ENCODE results near the gene ZRANB3.

GRCh38 chr2:135475128-135475527 is 55.9 kb downstream of the ZRANB3 start:
- no peak for TF ChIP-seq JUND (IDR thresholded peaks at IDR 0.05)
- no peak for TF ChIP-seq CTCF (IDR thresholded peaks at IDR 0.05 in 2 of 3, conservative IDR thresholded peaks at IDR 0.05 in 1 of 3; ENCODE audit: borderline replicate concordance in 1 of 3, insufficient read depth in 1 of 3, low read depth in 2 of 3, low read length in 2 of 3)
- no peak for TF ChIP-seq REST (IDR thresholded peaks at IDR 0.05; ENCODE audit: low read depth)
- no peak for TF ChIP-seq FOSL1 (IDR thresholded peaks at IDR 0.05; ENCODE audit: low read depth)
- TF ChIP-seq RAD21 (IDR thresholded peaks at IDR 0.05; ENCODE audit: low read depth), result no peak
- TF ChIP-seq POLR2A (IDR thresholded peaks at IDR 0.05; ENCODE audit: borderline replicate concordance, extremely low read depth, insufficient read depth, insufficient read length), result no peak
- TF ChIP-seq SIN3A (IDR thresholded peaks at IDR 0.05; ENCODE audit: low read depth), result no peak
- TF ChIP-seq ELF1 (IDR thresholded peaks at IDR 0.05; ENCODE audit: borderline replicate concordance, low read depth), result no peak
- TF ChIP-seq EZH2 (IDR thresholded peaks at IDR 0.05), result no peak

All from HCT116 (cell line).